Activated CD8-positive, alpha-beta memory T cell treated with anti-CD3 and anti-CD28 coated beads for 1 hour (primary cell): ENCODE data around the gene SLC39A11.

Source experiments
- DNase-seq, 2 donors: peaks; one replicate each; pipeline ENCODE4 v3.0.0-alpha.2; 2020; ENCODE audit warnings: low read depth in 1 of 2; ENCODE audit errors: extremely low read depth in 1 of 2

Gene SLC39A11

GRCh38 chr17:72883351-72883750, 209.1 kb downstream of the SLC39A11 start:
- DNase-seq: no peak

GRCh38 chr17:72882426-72882825, 210.1 kb downstream of the SLC39A11 start:
- DNase-seq: no peak

GRCh38 chr17:72879877-72880276, 212.6 kb downstream of the SLC39A11 start:
- DNase-seq: no peak

GRCh38 chr17:72878975-72879660, 213.4 kb downstream of the SLC39A11 start:
- DNase-seq: no peak

- DNase-seq: no peak
Observed at GRCh38 chr17:72877348-72877747, 215.1 kb downstream of the SLC39A11 start.

GRCh38 chr17:72876413-72876812, 216.1 kb downstream of the SLC39A11 start:
- DNase-seq: no peak

GRCh38 chr17:72875361-72875760, 217.1 kb downstream of the SLC39A11 start:
- DNase-seq: no peak

GRCh38 chr17:72872396-72872795, 220.1 kb downstream of the SLC39A11 start:
- DNase-seq: no peak

GRCh38 chr17:72870367-72870985, 222.0 kb downstream of the SLC39A11 start:
- no peak for DNase-seq

GRCh38 chr17:72869630-72870029, 222.9 kb downstream of the SLC39A11 start:
- DNase-seq: no peak

- DNase-seq: no peak
Observed at GRCh38 chr17:72865954-72866353, 226.5 kb downstream of the SLC39A11 start.

- no peak for DNase-seq
Observed at GRCh38 chr17:72863526-72864211, 228.8 kb downstream of the SLC39A11 start.

GRCh38 chr17:72862276-72862999, 230.1 kb downstream of the SLC39A11 start:
- no peak for DNase-seq

GRCh38 chr17:72861811-72862210, 230.7 kb downstream of the SLC39A11 start:
- no peak for DNase-seq

GRCh38 chr17:72860778-72861177, 231.7 kb downstream of the SLC39A11 start:
- no peak for DNase-seq

GRCh38 chr17:72858826-72859495, 233.5 kb downstream of the SLC39A11 start:
- no peak for DNase-seq

GRCh38 chr17:72853440-72854415, 238.8 kb downstream of the SLC39A11 start:
- DNase-seq: no peak

- DNase-seq: no peak
Observed at GRCh38 chr17:72852277-72852938, 240.1 kb downstream of the SLC39A11 start.
